Measurements from ENCODE around the gene RASSF3.

DNA sequence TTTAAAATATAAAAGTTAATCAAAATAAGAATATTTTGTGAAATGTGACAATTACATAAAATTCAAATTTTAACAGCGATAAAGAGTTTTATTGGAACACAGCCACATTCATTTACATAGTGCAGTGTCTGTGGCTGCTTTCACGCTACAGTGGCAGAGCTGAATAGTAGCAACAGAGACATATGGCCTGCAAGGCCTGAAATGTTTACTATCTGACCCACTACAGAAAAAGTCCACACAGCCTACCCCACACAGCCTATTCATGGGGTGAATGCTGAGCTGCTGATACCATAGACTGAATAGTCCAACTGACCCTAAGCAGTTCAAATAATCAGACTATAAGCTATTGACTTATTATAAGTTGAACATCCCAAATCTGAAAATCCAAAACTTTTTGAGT, 135.7 kb downstream of the RASSF3 start:
- TF ChIP-seq, protein P1, sequence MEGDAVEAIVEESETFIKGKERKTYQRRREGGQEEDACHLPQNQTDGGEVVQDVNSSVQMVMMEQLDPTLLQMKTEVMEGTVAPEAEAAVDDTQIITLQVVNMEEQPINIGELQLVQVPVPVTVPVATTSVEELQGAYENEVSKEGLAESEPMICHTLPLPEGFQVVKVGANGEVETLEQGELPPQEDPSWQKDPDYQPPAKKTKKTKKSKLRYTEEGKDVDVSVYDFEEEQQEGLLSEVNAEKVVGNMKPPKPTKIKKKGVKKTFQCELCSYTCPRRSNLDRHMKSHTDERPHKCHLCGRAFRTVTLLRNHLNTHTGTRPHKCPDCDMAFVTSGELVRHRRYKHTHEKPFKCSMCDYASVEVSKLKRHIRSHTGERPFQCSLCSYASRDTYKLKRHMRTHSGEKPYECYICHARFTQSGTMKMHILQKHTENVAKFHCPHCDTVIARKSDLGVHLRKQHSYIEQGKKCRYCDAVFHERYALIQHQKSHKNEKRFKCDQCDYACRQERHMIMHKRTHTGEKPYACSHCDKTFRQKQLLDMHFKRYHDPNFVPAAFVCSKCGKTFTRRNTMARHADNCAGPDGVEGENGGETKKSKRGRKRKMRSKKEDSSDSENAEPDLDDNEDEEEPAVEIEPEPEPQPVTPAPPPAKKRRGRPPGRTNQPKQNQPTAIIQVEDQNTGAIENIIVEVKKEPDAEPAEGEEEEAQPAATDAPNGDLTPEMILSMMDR (IDR thresholded peaks at IDR 0.05): no peak
- TF ChIP-seq POLR2A (IDR thresholded peaks at IDR 0.05): no peak

Data from adrenal gland (tissue), 5 donors.